Astrocyte (in vitro differentiated cells and primary cell): ENCODE data around the gene CARD10. TPM values are rescaled to one million over a fixed set of nuclear protein-coding genes. Genes with fewer than 3 reads are reported as not detected.
A peak's percentile ranks its signal among the peaks of the same experiment; 100 is the strongest.

ENCODE experiments used
- DNase-seq: peaks from one replicate; pipeline ENCODE4 v3.0.0-alpha.2; 2010; ENCODE audit warnings: low read depth
- FAIRE-seq: peaks from 2 replicates; lab custom pipeline; 2011; peaks lifted over from hg19 to GRCh38; lab: Jason Lieb, UNC
- H2AFZ ChIP-seq: 2 replicates; pipeline ENCODE4 v1.6.0; 2012; ENCODE audit warnings: low read depth, low read length, inconsistent platforms
- H3K27ac ChIP-seq: 2 replicates; pipeline ENCODE4 v1.5.1; 2011; ENCODE audit warnings: low read depth, low read length, inconsistent platforms
- H3K27me3 ChIP-seq: 2 replicates; pipeline ENCODE4 v1.6.0; 2011; ENCODE audit warnings: low read length, inconsistent platforms; ENCODE audit not compliant: insufficient read depth
- H3K36me3 ChIP-seq: 2 replicates; pipeline ENCODE4 v1.5.1; 2011; ENCODE audit warnings: low read length, inconsistent platforms; ENCODE audit not compliant: insufficient read depth
- H3K4me1 ChIP-seq: 2 replicates; pipeline ENCODE4 v1.5.1; 2011; ENCODE audit warnings: low read length, inconsistent platforms; ENCODE audit not compliant: insufficient read depth
- H3K4me2 ChIP-seq: 2 replicates; pipeline ENCODE4 v1.6.0; 2012; ENCODE audit warnings: low read length, inconsistent platforms
- H3K4me3 ChIP-seq: 2 replicates; pipeline ENCODE4 v1.5.1; 2011; ENCODE audit warnings: low read depth, mild to moderate bottlenecking, low read length, inconsistent platforms; ENCODE audit not compliant: insufficient read depth
- H3K79me2 ChIP-seq: 2 replicates; pipeline ENCODE4 v1.6.0; 2012; ENCODE audit warnings: mild to moderate bottlenecking, low read length, inconsistent platforms; ENCODE audit not compliant: insufficient read depth
- H3K9ac ChIP-seq: 2 replicates; pipeline ENCODE4 v1.6.0; 2012; ENCODE audit warnings: mild to moderate bottlenecking, low read length, inconsistent platforms
- H3K9me3 ChIP-seq: 2 replicates; pipeline ENCODE4 v1.5.1; 2012; ENCODE audit warnings: low read depth, mild to moderate bottlenecking, low read length, inconsistent platforms; ENCODE audit not compliant: insufficient read depth
- H4K20me1 ChIP-seq: 2 replicates; pipeline ENCODE4 v1.6.0; 2012; ENCODE audit warnings: low read length, inconsistent platforms; ENCODE audit not compliant: insufficient read depth
- H3K27ac Mint-ChIP-seq: one replicate; pipeline ENCODE4 v1.8.0; 2021; ENCODE audit warnings: mild to moderate bottlenecking, mixed read lengths; ENCODE audit not compliant: unreplicated experiment
- H3K27me3 Mint-ChIP-seq: one replicate; pipeline ENCODE4 v1.8.0; 2021; ENCODE audit warnings: low read depth, mixed read lengths; ENCODE audit not compliant: unreplicated experiment
- H3K36me3 Mint-ChIP-seq: one replicate; pipeline ENCODE4 v1.8.0; 2021; ENCODE audit warnings: low read depth, mixed read lengths; ENCODE audit not compliant: unreplicated experiment
- H3K4me1 Mint-ChIP-seq: one replicate; pipeline ENCODE4 v1.8.0; 2021; ENCODE audit warnings: low read depth, mixed read lengths; ENCODE audit not compliant: unreplicated experiment
- H3K4me3 Mint-ChIP-seq: one replicate; pipeline ENCODE4 v1.8.0; 2021; ENCODE audit warnings: mild to moderate bottlenecking, moderate library complexity, mixed read lengths; ENCODE audit not compliant: unreplicated experiment
- H3K9me3 Mint-ChIP-seq: one replicate; pipeline ENCODE4 v1.8.0; 2021; ENCODE audit warnings: mild to moderate bottlenecking, mixed read lengths; ENCODE audit not compliant: unreplicated experiment
- EZH2 ChIP-seq: IDR thresholded peaks from 2 replicates; pipeline ENCODE4 v1.6.1; 2012; ENCODE audit warnings: mild to moderate bottlenecking, low read length, inconsistent platforms; ENCODE audit not compliant: insufficient read depth
- total RNA-seq: library from RNA; stranded (reverse); gene quantifications from 2 replicates; pipeline ENCODE4 v1.2.1, GENCODE V29; 2021
- TF ChIP-seq, protein P1 (sequence below): IDR thresholded peaks from 2 replicates; pipeline ENCODE4 v1.5.1; 2011; ENCODE audit warnings: low read depth, mild to moderate bottlenecking, inconsistent platforms, low read length, moderate library complexity; ENCODE audit not compliant: insufficient read depth

CARD10 gene
- total RNA-seq, 1 donor from 2014 or later = 22.6 TPM

DNA sequence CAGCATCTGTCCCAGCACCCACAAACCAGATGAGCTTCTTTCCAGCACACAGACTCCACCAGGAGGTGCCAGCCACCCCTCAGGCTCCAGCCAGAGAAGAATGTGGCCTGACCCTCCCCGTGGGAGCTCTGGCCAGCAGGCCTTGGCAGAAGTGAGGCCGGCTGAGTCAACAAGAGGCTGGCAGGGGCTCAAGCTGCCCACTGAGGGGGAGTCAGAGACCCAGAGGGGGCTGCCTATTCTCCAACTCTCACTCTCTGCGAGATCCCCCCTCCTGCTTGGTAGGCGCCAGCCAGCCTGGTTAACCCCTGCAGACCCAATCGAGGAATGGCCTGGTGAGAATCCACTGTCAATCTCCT lies 30.5 kb upstream of the CARD10 start:
- Mint-ChIP-seq H3K4me3 (no peak overlapping the region), H3K27ac (no peak overlapping the region), H3K4me1 (peaks cover 35% of the 10 kb centered on the region), H3K36me3 (no peaks in the 10 kb centered on the region), H3K9me3 (no peaks in the 10 kb centered on the region), H3K27me3 (peaks cover 4% of the 10 kb centered on the region)
- no peak overlapping the region for H2AFZ ChIP-seq
- peak overlapping the region; percentile 19 for H3K4me2 ChIP-seq
- H3K4me1 ChIP-seq = peaks cover 40% of the 10 kb centered on the region
- FAIRE-seq = no peak
- H4K20me1 ChIP-seq = no peaks in the 10 kb centered on the region
- peak; percentile 60 for DNase-seq
- no peaks in the 10 kb centered on the region for H3K9me3 ChIP-seq
- H3K27me3 ChIP-seq = no peaks in the 10 kb centered on the region
- no peaks in the 10 kb centered on the region for H3K36me3 ChIP-seq
- H3K27ac ChIP-seq = no peak overlapping the region
- peak overlapping the region; percentile 2 for H3K9ac ChIP-seq
- H3K79me2 ChIP-seq = no peaks in the 10 kb centered on the region
- TF ChIP-seq EZH2 = no peak
- TF ChIP-seq, protein P1, sequence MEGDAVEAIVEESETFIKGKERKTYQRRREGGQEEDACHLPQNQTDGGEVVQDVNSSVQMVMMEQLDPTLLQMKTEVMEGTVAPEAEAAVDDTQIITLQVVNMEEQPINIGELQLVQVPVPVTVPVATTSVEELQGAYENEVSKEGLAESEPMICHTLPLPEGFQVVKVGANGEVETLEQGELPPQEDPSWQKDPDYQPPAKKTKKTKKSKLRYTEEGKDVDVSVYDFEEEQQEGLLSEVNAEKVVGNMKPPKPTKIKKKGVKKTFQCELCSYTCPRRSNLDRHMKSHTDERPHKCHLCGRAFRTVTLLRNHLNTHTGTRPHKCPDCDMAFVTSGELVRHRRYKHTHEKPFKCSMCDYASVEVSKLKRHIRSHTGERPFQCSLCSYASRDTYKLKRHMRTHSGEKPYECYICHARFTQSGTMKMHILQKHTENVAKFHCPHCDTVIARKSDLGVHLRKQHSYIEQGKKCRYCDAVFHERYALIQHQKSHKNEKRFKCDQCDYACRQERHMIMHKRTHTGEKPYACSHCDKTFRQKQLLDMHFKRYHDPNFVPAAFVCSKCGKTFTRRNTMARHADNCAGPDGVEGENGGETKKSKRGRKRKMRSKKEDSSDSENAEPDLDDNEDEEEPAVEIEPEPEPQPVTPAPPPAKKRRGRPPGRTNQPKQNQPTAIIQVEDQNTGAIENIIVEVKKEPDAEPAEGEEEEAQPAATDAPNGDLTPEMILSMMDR = no peak
- no peak overlapping the region for H3K4me3 ChIP-seq

DNA sequence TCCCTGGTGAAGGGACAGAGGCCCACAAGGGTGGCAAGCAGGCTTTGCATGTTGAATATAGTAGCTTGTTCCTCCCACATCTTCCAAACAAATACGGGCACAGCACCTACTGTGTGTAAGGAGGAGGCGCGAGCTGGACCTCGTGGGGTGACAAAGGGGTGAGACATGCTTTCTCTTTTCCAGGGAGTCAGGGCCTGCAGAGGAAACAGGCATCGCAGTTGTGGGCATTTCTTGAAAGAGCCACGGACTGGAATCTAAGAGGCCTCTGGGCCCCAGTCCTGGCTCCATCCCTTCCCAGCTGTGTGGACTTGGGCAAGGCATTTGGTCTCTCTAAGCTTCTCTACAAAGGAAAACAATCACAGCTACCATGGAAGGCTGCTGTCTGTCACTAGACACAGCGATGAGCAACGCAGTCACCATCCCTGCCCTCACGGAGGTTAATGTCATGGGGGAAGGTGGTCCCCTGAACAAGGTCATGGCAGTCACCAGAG lies 28.1 kb upstream of the CARD10 start:
- DNase-seq (no peak), FAIRE-seq (no peak)
- Histone ChIP-seq H3K9me3 (no peaks in the 10 kb centered on the region), H4K20me1 (no peaks in the 10 kb centered on the region), H2AFZ (peak overlapping the region; percentile 64), H3K4me3 (no peak overlapping the region), H3K4me2 (no peak overlapping the region), H3K27ac (no peak overlapping the region), H3K27me3 (no peaks in the 10 kb centered on the region), H3K9ac (no peak overlapping the region), H3K79me2 (no peaks in the 10 kb centered on the region), H3K4me1 (peaks cover 33% of the 10 kb centered on the region), H3K36me3 (no peaks in the 10 kb centered on the region)
- Mint-ChIP-seq H3K4me1 (peaks cover 23% of the 10 kb centered on the region), H3K27ac (peak overlapping the region; percentile 77), H3K4me3 (peak overlapping the region; percentile 45), H3K9me3 (no peaks in the 10 kb centered on the region), H3K36me3 (no peaks in the 10 kb centered on the region), H3K27me3 (no peaks in the 10 kb centered on the region)
- TF ChIP-seq EZH2 = no peak
- TF ChIP-seq, protein P1 = no peak

DNA sequence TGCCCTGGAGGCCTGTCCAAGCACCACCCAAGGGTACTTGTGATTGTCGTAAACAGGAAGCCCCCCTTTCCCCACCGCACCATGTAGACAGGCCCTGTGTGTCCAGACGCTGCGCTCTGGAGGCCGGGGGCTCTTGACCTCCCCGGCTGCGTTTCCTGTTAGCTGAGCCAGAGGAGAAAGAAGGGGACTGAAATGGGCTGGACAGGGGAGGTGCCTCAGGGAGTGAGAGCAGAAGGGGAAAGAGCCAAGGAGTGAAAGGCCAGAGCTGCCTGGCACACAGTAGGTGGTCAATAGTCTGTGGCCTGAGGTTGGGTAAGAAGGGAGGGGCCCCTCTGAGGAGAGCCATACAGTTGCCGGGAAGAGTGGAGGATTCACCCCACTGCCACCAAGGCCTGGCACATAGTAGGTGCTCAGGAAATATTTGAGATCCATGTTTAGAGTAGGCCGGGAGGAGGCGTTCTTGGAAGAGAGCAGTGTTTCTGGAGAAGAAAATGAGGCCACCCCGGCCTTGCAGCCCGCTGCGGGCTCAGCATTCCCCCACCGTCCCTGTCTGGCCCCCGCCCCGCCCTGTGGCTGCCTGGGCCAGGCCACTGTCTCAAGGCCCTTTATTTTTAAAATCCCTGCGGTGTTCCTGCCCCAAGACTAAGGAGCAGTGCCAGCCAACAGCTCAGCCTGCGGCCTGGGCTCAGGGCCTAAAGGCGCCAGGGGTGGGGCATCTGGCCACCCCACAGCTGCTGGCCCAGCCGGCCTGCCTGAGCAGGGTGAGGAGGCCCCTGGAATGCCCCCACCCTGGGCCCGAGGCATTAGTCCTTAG lies 27.4 kb upstream of the CARD10 start:
- no peaks in the 10 kb centered on the region for H3K9me3 ChIP-seq
- peaks cover 30% of the 10 kb centered on the region for H3K4me1 ChIP-seq
- no peak for FAIRE-seq
- H3K79me2 ChIP-seq = no peaks in the 10 kb centered on the region
- Mint-ChIP-seq H3K4me3 (peak overlapping the region; percentile 16), H3K27me3 (no peaks in the 10 kb centered on the region), H3K9me3 (no peaks in the 10 kb centered on the region), H3K36me3 (no peaks in the 10 kb centered on the region), H3K4me1 (peaks cover 27% of the 10 kb centered on the region), H3K27ac (peak overlapping the region; percentile 98)
- TF ChIP-seq, protein P1 = no peak
- TF ChIP-seq EZH2 = no peak
- H3K9ac ChIP-seq = peak overlapping the region; percentile 63
- no peaks in the 10 kb centered on the region for H4K20me1 ChIP-seq
- no peaks in the 10 kb centered on the region for H3K27me3 ChIP-seq
- peak overlapping the region; percentile 78 for H2AFZ ChIP-seq
- no peaks in the 10 kb centered on the region for H3K36me3 ChIP-seq
- peak overlapping the region; percentile 76 for H3K27ac ChIP-seq
- H3K4me3 ChIP-seq = no peak overlapping the region
- peak overlapping the region; percentile 81 for H3K4me2 ChIP-seq
- no peak for DNase-seq
